Activated CD4-positive, alpha-beta T cell treated with anti-CD3 and anti-CD28 coated beads for 36 hours (primary cell): ENCODE results near the gene NOB1. TPM values are rescaled to one million over a fixed set of nuclear protein-coding genes. Genes with fewer than 3 reads are reported as not detected.
"Not testable (repeated sequence)": the region's sequence is repeated elsewhere in the genome, so short reads cannot be mapped to it uniquely, and the experiment has no call there.

Experiments used
- ATAC-seq: fragments of 200-7000 bp; cut with Tn5 transposase; one replicate; pipeline ENCODE4 v1.10.0; 2021; ENCODE audit warnings: mild to moderate bottlenecking, moderate library complexity
- CTCF ChIA-PET: fragments of 350-600 bp; sonication (Branson Sonifier 250); formaldehyde crosslinking; loops from one replicate; lab custom pipeline; 2021; ENCODE audit warnings: antibody characterized with exemption; lab: Charles Lee
- POLR2A ChIA-PET: fragments of 350-600 bp; sonication (Branson Sonifier 250); formaldehyde crosslinking; loops from one replicate; lab custom pipeline; 2021; ENCODE audit warnings: antibody characterized with exemption, inconsistent platforms; lab: Charles Lee
- DNase-seq: peaks from one replicate; pipeline ENCODE4 v3.0.0-alpha.2; 2020
- H3K27ac Mint-ChIP-seq: one replicate; pipeline ENCODE4 v1.8.0; 2021; ENCODE audit warnings: mixed read lengths
- H3K27me3 Mint-ChIP-seq: one replicate; pipeline ENCODE4 v1.8.0; 2021; ENCODE audit warnings: mixed read lengths
- H3K36me3 Mint-ChIP-seq: one replicate; pipeline ENCODE4 v1.8.0; 2021; ENCODE audit warnings: low read depth, mixed read lengths
- H3K4me1 Mint-ChIP-seq: one replicate; pipeline ENCODE4 v1.8.0; 2021; ENCODE audit warnings: mixed read lengths
- H3K4me3 Mint-ChIP-seq: one replicate; pipeline ENCODE4 v1.8.0; 2021; ENCODE audit warnings: mild to moderate bottlenecking, moderate library complexity, mixed read lengths
- H3K9me3 Mint-ChIP-seq: one replicate; pipeline ENCODE4 v1.8.0; 2021; ENCODE audit warnings: low read depth, mixed read lengths
- intact Hi-C, 2 experiments: fragments of 100-400 bp; cut with DNase I in 1 of 2; cut with micrococcal nuclease in 1 of 2; formaldehyde crosslinking; loops; one replicate each; pipeline versions ENCODE4 v1.14.2 to v1.15.1; 2022 to 2024; cut with DNase I, micrococcal nuclease
- total RNA-seq, 2 experiments: library from RNA; stranded (reverse); gene quantifications; one replicate each; pipeline ENCODE4 v1.2.3, GENCODE V29; 2021

Gene NOB1
- total RNA-seq, 2 experiments from 2014 or later, result 109 to 112 TPM

GRCh38 chr16:69741951-69742904 is 12.5 kb downstream of the NOB1 start:
- intact Hi-C loops, result no loop called here
- no peak overlapping the region for H3K4me3 Mint-ChIP-seq
- H3K9me3 Mint-ChIP-seq, result no peaks in the 10 kb centered on the region
- ATAC-seq (no peak), DNase-seq (no peak)
- CTCF ChIA-PET, result interaction anchor here (0.6 to 1.7 kb wide), 3 partner anchors 11 to 47 kb away, joined by 3 to 6 read pairs (median 3); partner anchors contain the start of gene NOB1
- H3K4me1 Mint-ChIP-seq, result peaks cover under 1% of the 10 kb centered on the region
- POLR2A ChIA-PET, result no interaction called here
- H3K36me3 Mint-ChIP-seq, result peaks cover 52% of the 10 kb centered on the region
- H3K27me3 Mint-ChIP-seq, result no peaks in the 10 kb centered on the region
- no peak overlapping the region for H3K27ac Mint-ChIP-seq

- Mint-ChIP-seq H3K9me3 (no peaks in the 10 kb centered on the region), H3K27ac (no peak overlapping the region), H3K4me1 (no peaks in the 10 kb centered on the region), H3K27me3 (no peaks in the 10 kb centered on the region), H3K36me3 (peaks cover 50% of the 10 kb centered on the region), H3K4me3 (no peak overlapping the region)
- DNase-seq (no peak), ATAC-seq (no peak)
- intact Hi-C loops, result no loop called here
- CTCF ChIA-PET, result interaction anchor here (0.6 to 1.7 kb wide), 4 partner anchors 12 to 55 kb away, joined by 3 to 6 read pairs (median 4); partner anchors contain the start of gene NOB1
- POLR2A ChIA-PET, result interaction anchor here (0.7 kb wide), 1 partner anchor 369 kb away, joined by 3 read pairs; no protein-coding TSS in a partner anchor
Observed at GRCh38 chr16:69741519-69741918, 13.2 kb downstream of the NOB1 start.

GRCh38 chr16:69732101-69732500 is 22.6 kb downstream of the NOB1 start:
- POLR2A ChIA-PET, result no interaction called here
- peaks cover 4% of the 10 kb centered on the region for H3K4me1 Mint-ChIP-seq

GRCh38 chr16:69731280-69731679 is 23.4 kb downstream of the NOB1 start:
- POLR2A ChIA-PET, H3K4me3 Mint-ChIP-seq, ATAC-seq, H3K27me3 Mint-ChIP-seq, H3K9me3 Mint-ChIP-seq, H3K36me3 Mint-ChIP-seq, intact Hi-C loops, DNase-seq, H3K27ac Mint-ChIP-seq: not testable (repeated sequence)
- CTCF ChIA-PET, result interaction anchor here (1.2 kb wide), 1 partner anchor 198 kb away, joined by 3 read pairs; no protein-coding TSS in a partner anchor
- peaks cover 12% of the 10 kb centered on the region for H3K4me1 Mint-ChIP-seq

More at GRCh38 chr16:69732101-69732500, 22.6 kb downstream of the NOB1 start:
- no peak for ATAC-seq
- no peak for DNase-seq
- Mint-ChIP-seq H3K9me3 (no peaks in the 10 kb centered on the region), H3K27me3 (no peaks in the 10 kb centered on the region), H3K4me3 (no peak overlapping the region), H3K36me3 (no peaks in the 10 kb centered on the region), H3K27ac (no peak overlapping the region)
- CTCF ChIA-PET, result interaction anchor here (0.6 to 1.2 kb wide), 3 partner anchors 198 to 563 kb away, joined by 3 to 4 read pairs (median 3); no protein-coding TSS in a partner anchor
- intact Hi-C loops, result no loop called here

- H3K27ac Mint-ChIP-seq, DNase-seq, intact Hi-C loops, H3K36me3 Mint-ChIP-seq, H3K4me3 Mint-ChIP-seq, H3K27me3 Mint-ChIP-seq, H3K9me3 Mint-ChIP-seq, ATAC-seq: not testable (repeated sequence)
- POLR2A ChIA-PET, result interaction anchor here (0.6 kb wide), 2 partner anchors 43 to 595 kb away, joined by 3 to 4 read pairs; no protein-coding TSS in a partner anchor
- CTCF ChIA-PET, result interaction anchor here (0.8 to 3.6 kb wide), 4 partner anchors 19 to 201 kb away, joined by 3 to 22 read pairs (median 6); partner anchors contain the start of gene NOB1
- H3K4me1 Mint-ChIP-seq, result peaks cover 24% of the 10 kb centered on the region
Observed at GRCh38 chr16:69729030-69729429, 25.7 kb downstream of the NOB1 start.

GRCh38 chr16:69727916-69728270 is 26.8 kb downstream of the NOB1 start:
- CTCF ChIA-PET, result interaction anchor here (0.9 to 3.6 kb wide), 4 partner anchors 18 to 332 kb away, joined by 3 to 22 read pairs (median 7); partner anchors contain the start of gene NOB1
- no peak overlapping the region for H3K27ac Mint-ChIP-seq

GRCh38 chr16:69726313-69727060 is 28.2 kb downstream of the NOB1 start, which contains the start of gene NQO1:
Gene NQO1 (minus strand): TSS chr16:69726560. CDS start chr16:69726439, 121 bp downstream.
- Mint-ChIP-seq H3K4me3 (peak within 1 kb of the TSS; percentile 79), H3K36me3 (no peaks in the 10 kb centered on the region), H3K4me1 (peaks cover 24% of the 10 kb centered on the region), H3K27me3 (no peaks in the 10 kb centered on the region), H3K9me3 (no peaks in the 10 kb centered on the region), H3K27ac (peak within 1 kb of the TSS; percentile 89)
- ChIA-PET POLR2A (interaction anchor here (0.5 to 2.0 kb wide), 4 partner anchors 15 to 33 kb away, joined by 3 to 5 read pairs (median 4); partner anchors contain the start of gene NOB1), CTCF (interaction anchor here (0.7 to 3.6 kb wide), 6 partner anchors 18 to 319 kb away, joined by 3 to 22 read pairs (median 4); partner anchors contain the start of gene NOB1)
- peak; percentile 95 for DNase-seq
- ATAC-seq, result peak; percentile 99
- intact Hi-C loops, result loop anchor here (1.0 kb wide), 3 partner anchors 28 to 340 kb away; partner anchors contain the start of genes NOB1 (in 2 of the 2), TERF2 (in 1 of the 2) and WWP2 (in 1 of the 2)

More at GRCh38 chr16:69727916-69728270, 26.8 kb downstream of the NOB1 start:
- POLR2A ChIA-PET, result no interaction called here
- ATAC-seq (no peak), DNase-seq (no peak)
- H3K4me1 Mint-ChIP-seq, result peaks cover 24% of the 10 kb centered on the region
- H3K27me3 Mint-ChIP-seq, result no peaks in the 10 kb centered on the region
- intact Hi-C loops, result no loop called here
- no peaks in the 10 kb centered on the region for H3K36me3 Mint-ChIP-seq
- peak overlapping the region; percentile 79 for H3K4me3 Mint-ChIP-seq
- no peaks in the 10 kb centered on the region for H3K9me3 Mint-ChIP-seq

GRCh38 chr16:69725480-69726312 is 29.0 kb downstream of the NOB1 start:
- Mint-ChIP-seq H3K27me3 (no peaks in the 10 kb centered on the region), H3K4me3 (peak overlapping the region; percentile 79), H3K36me3 (no peaks in the 10 kb centered on the region), H3K27ac (peak overlapping the region; percentile 89), H3K9me3 (no peaks in the 10 kb centered on the region), H3K4me1 (peaks cover 24% of the 10 kb centered on the region)
- intact Hi-C loops, result loop anchor here (1.0 kb wide), 3 partner anchors 29 to 339 kb away; partner anchors contain the start of genes NOB1 (in 2 of the 2), TERF2 (in 1 of the 2) and WWP2 (in 1 of the 2)
- no peak for ATAC-seq
- no peak for DNase-seq
- CTCF ChIA-PET, result interaction anchor here (0.7 to 3.6 kb wide), 7 partner anchors 17 to 1197 kb away, joined by 3 to 22 read pairs (median 4); partner anchors contain the start of gene NOB1
- POLR2A ChIA-PET, result interaction anchor here (0.5 to 2.0 kb wide), 4 partner anchors 14 to 36 kb away, joined by 3 to 5 read pairs (median 4); partner anchors contain the start of gene NOB1

- CTCF ChIA-PET, result interaction anchor here (1.1 to 2.7 kb wide), 4 partner anchors 16 to 1196 kb away, joined by 3 to 13 read pairs (median 4); no protein-coding TSS in a partner anchor
- no peaks in the 10 kb centered on the region for H3K27me3 Mint-ChIP-seq
Observed at GRCh38 chr16:69724981-69725479, 29.7 kb downstream of the NOB1 start.

More at GRCh38 chr16:69724981-69725479, 29.7 kb downstream of the NOB1 start:
- Mint-ChIP-seq H3K4me1 (peaks cover 24% of the 10 kb centered on the region), H3K27ac (no peak overlapping the region), H3K36me3 (no peaks in the 10 kb centered on the region), H3K9me3 (no peaks in the 10 kb centered on the region), H3K4me3 (no peak overlapping the region)
- DNase-seq (no peak), ATAC-seq (no peak)
- POLR2A ChIA-PET, result interaction anchor here (0.6 to 2.0 kb wide), 3 partner anchors 30 to 255 kb away, joined by 3 to 5 read pairs (median 4); partner anchors contain the start of gene NOB1
- intact Hi-C loops, result no loop called here
